Measurements from ENCODE around the gene RELA.
"Not testable (repeated sequence)": the region's sequence is repeated elsewhere in the genome, so short reads cannot be mapped to it uniquely, and the experiment has no call there.

The RELA gene

GRCh38 chr11:65662799-65663638 is at the start of gene RELA:
Gene RELA, minus strand, starts transcription at chr11:65662916. Its CDS starts 84 bp downstream, at chr11:65662832.
- ATAC-seq = peak; percentile 86 to 87

DNA sequence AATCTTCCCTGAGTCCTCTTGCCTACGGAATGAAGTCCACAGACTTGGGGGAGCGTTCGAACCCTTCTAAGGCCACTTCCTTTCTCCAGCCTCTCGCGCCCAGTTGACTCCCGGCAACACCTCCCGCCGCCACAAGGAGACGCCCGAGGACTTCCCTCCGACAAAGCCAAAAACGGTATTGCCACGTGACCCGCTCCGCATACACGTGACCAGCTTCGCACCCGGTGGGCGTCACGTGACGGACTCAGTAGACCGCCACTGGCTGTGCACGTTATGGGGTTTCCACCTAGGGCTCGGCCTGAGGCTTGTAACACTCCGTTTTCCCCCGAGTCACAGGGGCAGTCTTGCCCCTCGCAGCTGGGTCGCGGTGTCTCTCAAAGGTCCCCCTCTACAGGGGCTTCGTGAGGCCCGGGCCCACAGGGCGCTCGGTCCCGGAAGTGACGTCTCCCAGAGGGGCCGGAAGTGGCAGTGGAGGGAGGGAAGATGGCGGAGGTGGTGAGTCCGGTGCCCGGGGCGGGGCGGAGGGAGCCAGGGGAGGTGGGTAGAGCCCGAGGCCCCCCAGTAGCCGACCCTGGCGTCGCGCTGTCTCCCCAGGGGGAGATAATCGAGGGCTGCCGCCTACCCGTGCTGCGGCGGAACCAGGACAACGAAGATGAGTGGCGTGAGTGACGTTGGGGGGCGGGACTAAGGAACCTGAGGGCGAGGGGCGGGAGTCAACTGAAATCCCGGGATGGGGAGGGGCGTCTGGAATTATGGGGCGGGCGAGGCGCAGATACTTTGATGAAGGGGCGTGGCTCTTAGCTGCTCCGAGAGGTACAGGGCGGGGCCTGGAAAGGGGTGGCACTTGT is 49.3 kb upstream of the RELA start, which contains the start of gene KAT5:
KAT5 (plus strand) TSS at position 468 of the 848 bp plus-strand sequence; CDS start at position 484, 16 bp downstream.
- peak; percentile 88 to 89 for ATAC-seq

DNA sequence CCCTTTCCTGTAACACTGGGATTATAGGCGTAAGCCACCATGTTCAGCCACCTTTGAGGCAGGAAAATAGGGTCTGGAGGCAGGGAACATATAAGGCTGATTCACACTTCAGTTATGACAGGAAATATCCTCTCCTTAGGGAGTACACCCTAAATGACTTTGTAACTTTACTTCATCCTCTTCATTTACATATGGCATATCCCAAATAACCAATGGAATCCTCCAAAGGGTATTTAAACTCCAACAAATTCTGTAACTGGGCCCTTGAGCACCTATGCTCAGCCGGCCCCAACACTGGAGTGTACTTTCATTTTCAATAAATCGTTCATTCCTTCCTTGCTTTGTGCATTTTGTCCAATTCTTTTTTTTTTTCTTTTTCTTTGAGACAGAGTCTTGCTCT is 47.7 kb upstream of the RELA start:
- ATAC-seq = no peak

- no peak for ATAC-seq
These were observed 46.9 kb upstream of the RELA start for GRCh38 chr11:65709661-65710060.

- ATAC-seq = no peak
These were observed 45.7 kb upstream of the RELA start for GRCh38 chr11:65708451-65708850.

DNA sequence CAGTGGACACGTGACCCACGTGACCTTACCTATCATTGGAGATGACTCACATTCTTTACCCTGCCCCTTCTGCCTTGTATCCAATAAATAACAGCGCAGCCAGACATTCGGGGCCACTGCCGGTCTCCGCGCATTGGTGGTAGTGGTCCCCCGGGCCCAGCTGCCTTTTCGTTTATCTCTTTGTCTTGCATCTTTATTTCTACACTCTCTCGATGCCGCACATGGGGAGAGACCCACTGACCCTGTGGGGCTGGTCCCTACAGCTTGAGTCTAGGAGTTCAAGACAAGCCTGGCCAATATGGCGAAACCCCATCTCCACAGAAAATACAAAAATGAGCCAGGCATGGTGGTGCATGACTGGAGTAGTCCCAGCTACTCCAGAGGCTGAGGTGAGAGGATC is 44.3 kb upstream of the RELA start:
- ATAC-seq = not testable (repeated sequence)

DNA sequence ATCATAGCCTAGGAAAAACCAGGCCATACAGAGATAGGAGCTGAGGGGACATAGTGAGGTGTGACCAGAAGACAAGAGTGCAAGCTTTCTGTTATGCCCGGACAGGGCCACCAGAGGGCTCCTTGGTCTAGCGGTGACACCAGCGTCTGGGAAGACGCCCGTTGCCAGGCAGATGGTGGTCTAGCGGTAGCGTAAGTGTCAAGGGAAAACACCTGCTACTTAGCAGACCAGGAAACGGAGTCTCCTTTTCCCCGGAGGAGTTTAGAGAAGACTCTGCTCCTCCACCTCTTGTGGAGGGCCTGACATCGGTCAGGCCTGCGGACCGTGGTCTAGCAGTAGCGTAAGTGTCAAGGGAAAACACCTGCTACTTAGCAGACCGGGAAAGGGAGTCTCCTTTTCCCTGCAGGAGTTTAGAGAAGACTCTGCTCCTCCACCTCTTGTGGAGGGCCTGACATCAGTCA is 43.6 kb upstream of the RELA start:
- peak in 1 of 2 donors; percentile 38 for ATAC-seq

GRCh38 chr11:65703846-65704245 is 41.1 kb upstream of the RELA start:
- no peak for ATAC-seq

- ATAC-seq = no peak
These were observed 39.0 kb upstream of the RELA start for GRCh38 chr11:65701686-65702085.

- ATAC-seq = no peak
These were observed 37.7 kb upstream of the RELA start for GRCh38 chr11:65700399-65700798.

- ATAC-seq = no peak
These were observed 36.6 kb upstream of the RELA start for GRCh38 chr11:65699306-65699705.

DNA sequence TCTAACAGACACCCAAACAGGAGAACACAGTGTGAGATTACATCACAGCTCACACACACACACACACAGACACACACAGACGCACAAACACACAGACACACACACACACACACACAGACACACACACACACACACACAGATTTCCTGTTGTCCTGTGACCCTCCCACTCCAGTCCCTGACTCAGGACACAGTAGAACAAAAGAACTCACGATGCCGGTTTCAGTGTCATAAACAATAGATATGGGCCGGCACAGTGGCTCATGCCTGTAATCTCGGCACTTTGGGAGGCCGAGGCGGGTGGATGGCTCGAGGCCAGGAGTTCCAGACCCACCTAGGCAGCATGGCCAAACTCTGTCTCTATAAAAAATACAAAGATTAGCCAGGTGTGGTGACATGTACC is 35.5 kb upstream of the RELA start:
- ATAC-seq = no peak

DNA sequence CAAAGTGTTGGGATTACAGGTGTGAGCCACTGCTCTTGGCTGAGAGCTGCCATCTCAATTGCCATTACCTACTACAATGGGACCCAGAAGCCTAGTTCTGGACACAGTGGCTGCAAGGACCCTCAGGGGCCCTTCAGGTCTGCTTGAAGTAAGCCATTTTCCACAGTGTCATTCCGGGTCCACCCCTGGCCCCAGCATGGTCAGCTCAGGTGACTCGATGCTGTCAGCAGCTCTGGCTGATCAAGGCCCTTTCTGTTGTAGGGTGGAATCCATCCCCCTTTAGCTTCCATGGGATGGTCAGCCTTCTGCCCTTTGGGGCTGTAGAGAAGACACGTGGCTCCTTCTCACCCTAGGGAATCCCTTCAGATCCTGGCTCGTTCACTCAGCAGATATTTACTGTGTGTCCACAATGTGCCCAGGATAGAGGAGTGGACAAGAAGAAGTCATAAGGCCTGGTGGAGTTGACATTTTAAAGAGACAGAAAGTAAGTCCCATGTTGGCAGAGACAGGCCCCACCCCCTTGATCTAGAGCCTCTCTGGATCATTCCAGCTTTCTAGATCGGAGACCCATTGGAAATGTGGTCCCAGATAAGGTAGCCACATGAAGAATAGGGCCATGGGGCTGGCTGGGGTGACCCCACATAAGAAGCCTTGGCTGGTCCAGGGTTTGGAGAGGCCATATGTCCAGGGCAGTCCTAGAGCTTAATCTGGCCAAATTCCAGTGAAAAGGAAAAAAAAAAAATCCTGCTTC is 34.3 kb upstream of the RELA start:
- no peak for ATAC-seq

- no peak for ATAC-seq
These were observed 32.9 kb upstream of the RELA start for GRCh38 chr11:65695459-65696241.

DNA sequence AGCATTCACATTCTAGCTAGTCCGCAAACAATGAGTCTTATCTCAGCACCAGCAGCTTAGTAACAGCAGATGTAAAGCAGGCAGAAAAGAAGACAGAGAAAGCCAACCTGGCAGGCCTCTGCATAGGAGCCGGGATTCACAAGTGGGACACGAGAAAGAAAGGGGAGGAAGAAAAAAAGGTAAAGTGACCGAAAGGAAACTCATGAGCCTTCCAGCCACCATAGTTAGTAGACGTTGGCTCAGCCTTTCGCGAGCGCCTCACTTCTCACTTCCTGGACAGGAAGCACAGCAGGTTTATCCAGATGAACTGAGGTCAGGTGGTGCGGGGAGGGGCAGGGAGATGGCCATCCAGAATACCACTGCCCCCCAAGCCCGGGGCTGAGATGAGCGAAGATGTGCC is 29.7 kb upstream of the RELA start:
- no peak for ATAC-seq

DNA sequence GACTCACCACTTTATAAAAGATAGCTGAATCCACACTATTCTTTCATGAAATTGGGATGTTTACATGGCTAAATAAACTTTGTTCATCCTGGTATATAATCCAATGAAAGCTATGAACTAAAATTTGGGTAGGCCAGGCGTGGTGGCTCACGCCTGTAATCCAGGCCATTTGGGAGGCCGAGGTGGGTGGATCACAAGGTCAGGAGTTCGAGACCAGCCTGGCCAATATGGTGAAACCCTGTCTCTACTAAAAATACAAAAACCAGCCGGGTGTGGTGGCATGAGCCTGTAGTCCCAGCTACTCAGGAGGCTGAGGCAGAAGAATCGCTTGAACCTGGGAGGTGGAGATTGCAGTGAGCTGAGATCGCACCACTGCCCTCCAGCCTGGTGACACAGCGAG is 29.1 kb upstream of the RELA start:
- not testable (repeated sequence) for ATAC-seq

DNA sequence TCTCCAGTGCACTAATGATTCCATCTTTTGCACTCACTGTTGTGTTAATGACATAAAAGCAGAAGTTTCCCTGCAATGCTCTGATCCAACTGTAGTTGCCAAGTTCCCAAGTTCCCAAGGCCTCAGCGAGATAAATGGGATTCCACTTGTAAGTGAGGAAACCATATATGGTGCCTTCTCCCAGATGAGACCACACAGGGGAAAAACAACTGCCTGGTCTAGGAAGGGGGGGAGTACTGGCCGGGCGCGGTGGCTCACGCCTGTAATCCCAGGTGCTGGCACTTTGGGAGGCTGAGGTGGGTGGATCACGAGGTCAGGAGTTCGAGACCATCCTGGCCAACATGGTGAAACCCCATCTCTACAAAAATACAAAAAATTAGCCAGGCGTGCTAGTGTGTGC is 23.3 kb upstream of the RELA start:
- no peak for ATAC-seq

GRCh38 chr11:65683480-65683879 is 20.8 kb upstream of the RELA start:
- ATAC-seq = not testable (repeated sequence)

DNA sequence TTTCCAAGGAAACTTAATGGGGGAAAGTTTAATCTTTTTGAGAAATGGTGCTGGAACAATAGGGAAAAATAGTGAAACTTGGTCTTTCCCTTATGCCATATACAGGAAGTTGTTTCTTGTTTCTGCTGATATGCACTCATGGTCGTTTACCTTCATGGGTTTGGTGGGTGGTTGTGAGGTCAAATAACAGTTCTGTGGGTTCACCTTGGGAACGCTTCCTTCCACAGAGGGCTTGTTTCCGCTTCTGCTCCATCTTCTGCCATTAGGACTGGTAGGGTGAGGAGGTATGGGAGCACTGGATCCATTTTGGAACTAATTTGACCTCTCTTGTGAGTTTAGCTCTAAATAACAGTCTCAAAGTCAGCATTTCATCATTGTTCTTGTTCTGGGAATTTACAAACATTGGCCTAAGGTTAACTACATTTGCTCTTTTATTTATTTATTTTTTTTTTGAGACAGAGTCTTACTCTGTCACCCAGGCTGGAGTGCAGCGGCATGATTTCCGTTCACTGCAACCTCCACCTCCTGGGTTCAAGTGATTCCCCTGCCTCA is 17.6 kb upstream of the RELA start:
- no peak for ATAC-seq

DNA sequence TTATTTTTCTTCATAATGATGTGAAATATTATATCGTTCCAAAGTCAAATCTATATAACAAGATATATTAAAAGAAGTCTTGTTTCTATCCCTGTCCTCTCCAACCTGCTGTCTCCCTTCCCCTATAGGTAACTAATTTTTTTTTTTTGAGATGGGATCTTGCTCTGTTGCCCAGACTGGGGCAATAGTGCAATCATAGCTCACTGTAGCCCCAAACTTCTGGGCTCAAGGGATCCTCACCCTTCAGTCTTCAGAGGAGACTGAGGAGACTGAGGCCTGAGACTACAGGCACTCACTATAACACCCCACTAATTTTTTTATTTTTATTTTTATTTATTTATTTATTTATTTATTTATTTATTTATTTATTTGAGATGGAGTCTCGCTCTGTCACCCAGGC is 10.3 kb upstream of the RELA start:
- no peak for ATAC-seq

- ATAC-seq = peak; percentile 70 to 85
These were observed 9.6 kb upstream of the RELA start for GRCh38 chr11:65672180-65672860.

Measured in activated CD4-positive, CD25-positive, alpha-beta regulatory T cell treated with anti-CD3 and anti-CD28 coated beads, Interleukin-2, amount 50 U/mL, for 24 hours (primary cell).